IMR-90 (cell line): ENCODE data around the gene FAF1. TPM values are rescaled to one million over a fixed set of nuclear protein-coding genes. Genes with fewer than 3 reads are reported as not detected.

Experiments
- ATAC-seq: fragments of 200-7000 bp; cut with Tn5 transposase; 2 replicates; pipeline ENCODE4 v1.9.1; 2020; ENCODE audit warnings: low read depth, mild to moderate bottlenecking, moderate library complexity
- BruUV-seq: library from RNA; stranded (reverse); fragments of 400-500 nt; replicated peaks from 2 replicates; lab custom pipeline; 2021; lab: Mats Ljungman, UMichigan
- CTCF ChIA-PET: fragments of 300-600 bp; formaldehyde crosslinking; extraction: SDS; loops from one replicate; lab custom pipeline; 2021; ENCODE audit warnings: antibody characterized with exemption; lab: Yijun Ruan, JAX
- POLR2A ChIA-PET: fragments of 300-600 bp; sonication (Branson Sonifier 250); formaldehyde crosslinking; loops from one replicate; lab custom pipeline; 2022; ENCODE audit warnings: antibody characterized with exemption; ENCODE audit not compliant: unreplicated experiment; lab: Charles Lee
- DNase-seq: peaks from one replicate; pipeline ENCODE4 v3.0.0; 2013
- H2AFZ ChIP-seq: replicated peaks from 2 replicates; pipeline ENCODE3; 2013; ENCODE audit warnings: low read length, mild to moderate bottlenecking; ENCODE audit not compliant: poor library complexity
- H2AK5ac ChIP-seq: 2 replicates; pipeline ENCODE4 v1.6.1; 2013; ENCODE audit warnings: low read depth, low read length, inconsistent platforms
- H2AK9ac ChIP-seq: replicated peaks from 2 replicates; pipeline ENCODE3; 2013; ENCODE audit warnings: mild to moderate bottlenecking, low read depth, low read length, moderate library complexity; ENCODE audit not compliant: poor library complexity
- H2BK120ac ChIP-seq: 2 replicates; pipeline ENCODE4 v1.6.1; 2013; ENCODE audit warnings: low read depth, low read length, inconsistent platforms
- H2BK15ac ChIP-seq: 3 replicates; pipeline ENCODE4 v1.6.1; 2013; ENCODE audit warnings: low read depth, low read length, inconsistent platforms
- H2BK20ac ChIP-seq: 2 replicates; pipeline ENCODE4 v1.6.1; 2013; ENCODE audit warnings: low read depth, mild to moderate bottlenecking, inconsistent platforms, low read length, moderate library complexity
- H2BK5ac ChIP-seq: 2 replicates; pipeline ENCODE4 v1.6.1; 2013; ENCODE audit warnings: mild to moderate bottlenecking, low read depth, low read length, inconsistent platforms; ENCODE audit not compliant: poor library complexity, severe bottlenecking
- H3K14ac ChIP-seq: replicated peaks from 2 replicates; pipeline ENCODE4 v1.6.1; 2013; ENCODE audit warnings: low read depth, low read length, inconsistent platforms
- H3K18ac ChIP-seq: 2 replicates; pipeline ENCODE4 v1.6.1; 2013; ENCODE audit warnings: low read depth, low read length, control low read depth
- H3K23ac ChIP-seq: 2 replicates; pipeline ENCODE4 v1.6.1; 2013; ENCODE audit warnings: low read depth, low read length, inconsistent platforms
- H3K27ac ChIP-seq: 2 replicates; pipeline ENCODE4 v1.5.1; 2013; ENCODE audit warnings: mild to moderate bottlenecking, control low read depth, low read length; ENCODE audit not compliant: insufficient read depth
- H3K27me3 ChIP-seq: 2 replicates; pipeline ENCODE4 v1.6.1; 2013; ENCODE audit warnings: low read length; ENCODE audit not compliant: control insufficient read depth, insufficient read depth
- H3K36me3 ChIP-seq: 2 replicates; pipeline ENCODE4 v1.6.1; 2013; ENCODE audit warnings: low read length, mixed read lengths; ENCODE audit not compliant: control insufficient read depth, insufficient read depth
- H3K4ac ChIP-seq: 2 replicates; pipeline ENCODE4 v1.6.1; 2013; ENCODE audit warnings: low read depth, low read length, inconsistent platforms
- H3K4me1 ChIP-seq: 2 replicates; pipeline ENCODE4 v1.6.1; 2013; ENCODE audit warnings: low read length, mixed read lengths; ENCODE audit not compliant: control insufficient read depth, insufficient read depth
- H3K4me2 ChIP-seq: 2 replicates; pipeline ENCODE4 v1.6.1; 2013; ENCODE audit warnings: low read depth, mild to moderate bottlenecking, control low read depth, low read length, moderate library complexity
- H3K4me3 ChIP-seq: 2 replicates; pipeline ENCODE4 v1.5.1; 2013; ENCODE audit warnings: low read depth, mild to moderate bottlenecking, control low read depth, low read length, moderate library complexity; ENCODE audit not compliant: insufficient read depth
- H3K56ac ChIP-seq: 2 replicates; pipeline ENCODE4 v1.6.1; 2013; ENCODE audit warnings: low read length, inconsistent platforms; ENCODE audit not compliant: insufficient read depth; ENCODE audit errors: extremely low read depth
- H3K79me1 ChIP-seq, 2 experiments: 2 replicates each; pipeline ENCODE4 v1.6.1; 2013; ENCODE audit warnings: low read length in 2 of 2, inconsistent platforms in 1 of 2, low read depth in 1 of 2
- H3K9ac ChIP-seq: 2 replicates; pipeline ENCODE4 v1.6.1; 2013; ENCODE audit warnings: low read depth, low read length, control low read depth
- H3K9me1 ChIP-seq: 2 replicates; pipeline ENCODE4 v1.6.1; 2013; ENCODE audit warnings: low read length, inconsistent platforms; ENCODE audit not compliant: insufficient read depth
- H3K9me3 ChIP-seq: 2 replicates; pipeline ENCODE4 v1.6.1; 2013; ENCODE audit warnings: low read length; ENCODE audit not compliant: control insufficient read depth, insufficient read depth
- H4K20me1 ChIP-seq: 2 replicates; pipeline ENCODE4 v1.6.1; 2013; ENCODE audit warnings: low read length, inconsistent platforms; ENCODE audit not compliant: insufficient read depth
- H4K5ac ChIP-seq: 2 replicates; pipeline ENCODE4 v1.6.1; 2013; ENCODE audit warnings: mild to moderate bottlenecking, low read depth, low read length, control low read depth
- H4K8ac ChIP-seq, 2 experiments: 2 replicates each; pipeline ENCODE4 v1.6.1; 2013; ENCODE audit warnings: low read depth in 2 of 2, low read length in 2 of 2, control low read depth in 1 of 2, inconsistent platforms in 1 of 2
- H4K91ac ChIP-seq: 2 replicates; pipeline ENCODE4 v1.6.1; 2013; ENCODE audit warnings: low read depth, low read length, inconsistent platforms; ENCODE audit not compliant: insufficient read depth
- MXI1 ChIP-seq: IDR thresholded peaks from 2 replicates; pipeline ENCODE4 v1.6.1; 2012; ENCODE audit warnings: low read depth, mild to moderate bottlenecking, low read length, moderate library complexity, borderline replicate concordance
- NFE2L2 ChIP-seq: fragments of 150-350 bp; IDR thresholded peaks from 2 replicates; pipeline ENCODE4 v1.6.1; 2016; ENCODE audit warnings: low read depth, mild to moderate bottlenecking, low read length
- RFX5 ChIP-seq: IDR thresholded peaks from 2 replicates; pipeline ENCODE4 v1.8.0; 2012; ENCODE audit warnings: low read depth, mild to moderate bottlenecking, low read length, moderate library complexity
- SMC3 ChIP-seq: fragments of 150-350 bp; IDR thresholded peaks from 2 replicates; pipeline ENCODE4 v1.6.1; 2016; ENCODE audit warnings: low read depth, mild to moderate bottlenecking, antibody characterized with exemption, low read length, moderate library complexity
- WGBS, 2 experiments: methylation state at CpG; one replicate each; pipeline versions ENCODE4 v1.1.5 to v1.1.7; 2013; ENCODE audit warnings: missing lambda C conversion rate in 2 of 2; ENCODE audit not compliant: insufficient read length in 1 of 2; ENCODE audit errors: extremely low coverage in 2 of 2; 5-methylcytosine and 5-hydroxymethylcytosine counted together
- dilution Hi-C: fragments of 300-500 bp; cut with HindIII; formaldehyde crosslinking; loops from one replicate; pipeline ENCODE4 v1.14.3; 2018; ENCODE audit warnings: low sequenced_read_pairs; ENCODE audit not compliant: unreplicated experiment
- in situ Hi-C: fragments of 300-500 bp; cut with MboI; formaldehyde crosslinking; loops from 3 replicates; pipeline ENCODE4 v1.14.3; 2019; ENCODE audit warnings: low sequenced_read_pairs, inconsistent platforms, mixed read lengths
- intact Hi-C: fragments of 100-400 bp; cut with micrococcal nuclease; formaldehyde crosslinking; loops from 2 replicates; pipeline ENCODE4 v1.10.0; 2022
- polyA plus RNA-seq, 3 experiments: library from polyadenylated mRNA; depleted of rRNA; stranded (reverse); fragments of >200 nt; gene quantifications; 2 replicates each; pipeline ENCODE4 v1.2.3, GENCODE V29; 2012; ENCODE audit warnings: low replicate concordance in 1 of 3
- total RNA-seq: library from RNA; depleted of rRNA; stranded (reverse); fragments of >200 nt; gene quantifications from 2 replicates; pipeline ENCODE4 v1.2.3, GENCODE V29; 2012
- TF ChIP-seq, protein P1 (sequence below): conservative IDR thresholded peaks from 2 replicates; pipeline ENCODE4 v1.5.1; 2012; ENCODE audit warnings: mild to moderate bottlenecking, low read depth, low read length, improper control_type of control experiment
- TF ChIP-seq, protein P2 (sequence below): fragments of 150-350 bp; IDR thresholded peaks from 2 replicates; pipeline ENCODE4 v1.6.1; 2017; ENCODE audit warnings: mild to moderate bottlenecking, antibody characterized with exemption, low read length, low read depth

Gene FAF1
- total and polyA plus RNA-seq, 2 of the 4 experiments (the other 2 are of a cell fraction), result 18.8 to 72.9 TPM

DNA sequence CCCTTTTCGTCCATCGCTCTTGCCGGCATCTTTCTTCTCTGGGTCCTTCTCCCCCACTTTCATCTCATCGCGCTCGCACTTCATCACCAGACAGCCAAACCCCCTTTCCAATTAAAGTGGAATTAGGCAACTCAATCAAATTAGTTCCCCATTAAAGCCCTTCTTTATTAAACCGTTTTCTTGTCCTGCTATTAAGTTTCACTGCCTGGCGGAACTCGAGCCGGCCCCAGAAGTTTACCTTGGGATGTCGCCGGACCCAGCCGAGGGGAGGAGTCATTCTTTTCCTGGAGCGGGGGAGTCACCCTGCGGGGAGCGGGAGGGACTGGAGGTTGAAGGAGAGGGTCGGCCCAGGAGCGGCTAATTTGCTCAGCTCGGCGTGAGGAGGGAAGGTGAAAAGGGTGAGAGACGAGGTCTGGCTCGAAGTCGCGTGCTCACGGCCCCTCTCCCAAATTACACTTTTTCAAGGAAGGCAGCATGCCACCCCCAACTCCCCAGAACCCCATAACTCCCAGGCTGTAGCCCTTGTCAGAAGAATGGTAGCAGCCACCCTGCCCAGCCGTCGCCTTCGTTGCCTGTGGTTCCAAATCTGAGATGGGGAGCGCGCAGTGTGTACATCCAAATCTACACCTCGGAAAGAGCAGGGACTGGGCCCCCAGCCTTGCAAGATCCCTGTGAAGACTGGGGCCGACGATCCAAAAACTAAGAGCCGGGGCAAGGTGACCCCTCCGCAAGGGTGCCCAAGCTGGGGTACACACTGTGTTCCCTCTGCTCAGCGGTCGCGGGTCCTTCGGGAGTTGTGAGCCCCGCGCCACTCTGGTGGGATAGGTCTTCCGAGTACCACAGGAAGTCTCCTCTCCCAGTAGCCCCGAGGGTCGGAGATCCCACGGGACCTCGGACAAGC, 543.3 kb downstream of the FAF1 start (continued):
- no peak for TF ChIP-seq NFE2L2

DNA sequence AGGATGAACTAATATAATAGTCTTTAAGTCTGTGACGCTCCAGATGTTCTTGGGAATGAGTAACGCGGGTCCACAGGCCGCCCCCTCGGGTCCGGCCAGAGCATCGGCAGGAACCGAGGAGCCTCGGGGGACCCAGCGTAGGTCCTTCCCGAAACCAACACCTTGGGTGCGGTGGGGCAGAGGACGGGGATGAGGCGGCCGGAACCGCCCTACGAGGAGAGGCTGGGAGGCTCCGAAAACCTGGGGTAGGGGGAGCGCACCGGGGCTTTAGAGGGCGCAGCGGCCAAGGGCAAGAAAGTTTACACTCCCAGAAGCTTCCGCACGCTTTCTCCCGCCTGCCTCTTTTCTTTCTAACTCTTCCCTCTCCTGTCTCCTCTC, 543.9 kb downstream of the FAF1 start:
- BruUV-seq, result no TSS peak

More for the DNA sequence above, 543.9 kb downstream of the FAF1 start:
- no peak overlapping the region; the same call in 1 of the 2 replicates for H3K4me2 ChIP-seq
- POLR2A ChIA-PET, result no interaction called here
- TF ChIP-seq, protein P1, sequence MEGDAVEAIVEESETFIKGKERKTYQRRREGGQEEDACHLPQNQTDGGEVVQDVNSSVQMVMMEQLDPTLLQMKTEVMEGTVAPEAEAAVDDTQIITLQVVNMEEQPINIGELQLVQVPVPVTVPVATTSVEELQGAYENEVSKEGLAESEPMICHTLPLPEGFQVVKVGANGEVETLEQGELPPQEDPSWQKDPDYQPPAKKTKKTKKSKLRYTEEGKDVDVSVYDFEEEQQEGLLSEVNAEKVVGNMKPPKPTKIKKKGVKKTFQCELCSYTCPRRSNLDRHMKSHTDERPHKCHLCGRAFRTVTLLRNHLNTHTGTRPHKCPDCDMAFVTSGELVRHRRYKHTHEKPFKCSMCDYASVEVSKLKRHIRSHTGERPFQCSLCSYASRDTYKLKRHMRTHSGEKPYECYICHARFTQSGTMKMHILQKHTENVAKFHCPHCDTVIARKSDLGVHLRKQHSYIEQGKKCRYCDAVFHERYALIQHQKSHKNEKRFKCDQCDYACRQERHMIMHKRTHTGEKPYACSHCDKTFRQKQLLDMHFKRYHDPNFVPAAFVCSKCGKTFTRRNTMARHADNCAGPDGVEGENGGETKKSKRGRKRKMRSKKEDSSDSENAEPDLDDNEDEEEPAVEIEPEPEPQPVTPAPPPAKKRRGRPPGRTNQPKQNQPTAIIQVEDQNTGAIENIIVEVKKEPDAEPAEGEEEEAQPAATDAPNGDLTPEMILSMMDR, result no peak
- TF ChIP-seq MXI1 (no peak), NFE2L2 (no peak), RFX5 (no peak), SMC3 (no peak)
- TF ChIP-seq, protein P2, sequence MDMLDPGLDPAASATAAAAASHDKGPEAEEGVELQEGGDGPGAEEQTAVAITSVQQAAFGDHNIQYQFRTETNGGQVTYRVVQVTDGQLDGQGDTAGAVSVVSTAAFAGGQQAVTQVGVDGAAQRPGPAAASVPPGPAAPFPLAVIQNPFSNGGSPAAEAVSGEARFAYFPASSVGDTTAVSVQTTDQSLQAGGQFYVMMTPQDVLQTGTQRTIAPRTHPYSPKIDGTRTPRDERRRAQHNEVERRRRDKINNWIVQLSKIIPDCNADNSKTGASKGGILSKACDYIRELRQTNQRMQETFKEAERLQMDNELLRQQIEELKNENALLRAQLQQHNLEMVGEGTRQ, result no peak
- no peak overlapping the region for H2AFZ ChIP-seq
- no peak overlapping the region for H3K9ac ChIP-seq
- no peak for DNase-seq
- H3K9me3 ChIP-seq, result peaks cover 3% of the 10 kb centered on the region; the same call in 1 of the 2 replicates
- no peak overlapping the region for H4K5ac ChIP-seq
- peaks cover 84% of the 10 kb centered on the region for H3K27me3 ChIP-seq
- H3K4ac ChIP-seq, result no peak overlapping the region
- 0% methylated on average over 10 of the region's 25 CpGs; no CpG with 5 or more reads in 1 of the 2 experiments for WGBS, 2 experiments
- H4K8ac ChIP-seq, result no peak overlapping the region
- no peaks in the 10 kb centered on the region for H4K20me1 ChIP-seq
- no peak overlapping the region for H3K27ac ChIP-seq
- H3K56ac ChIP-seq, result no peak overlapping the region
- no peak overlapping the region for H2BK120ac ChIP-seq
- no peak overlapping the region for H3K14ac ChIP-seq
- no peak overlapping the region for H3K4me3 ChIP-seq
- no peak overlapping the region for H2AK9ac ChIP-seq
- dilution Hi-C loops, result no loop called here
- no peak overlapping the region for H2BK15ac ChIP-seq
- no peak overlapping the region for H3K23ac ChIP-seq
- CTCF ChIA-PET, result no interaction called here
- no peak overlapping the region for H2AK5ac ChIP-seq
- no peaks in the 10 kb centered on the region for H3K9me1 ChIP-seq
- intact Hi-C loops, result no loop called here
- no peak overlapping the region for H3K18ac ChIP-seq
- in situ Hi-C loops, result no loop called here
- no peak overlapping the region for H4K91ac ChIP-seq
- ATAC-seq, result no peak
- no peak overlapping the region for H2BK20ac ChIP-seq
- no peak overlapping the region for H2BK5ac ChIP-seq
- peaks cover 2% of the 10 kb centered on the region; the same call in 1 of the 2 replicates for H3K4me1 ChIP-seq
- H3K79me1 ChIP-seq, result no peaks in the 10 kb centered on the region
- no peaks in the 10 kb centered on the region for H3K36me3 ChIP-seq
